ES-I3 (cell line): Measurements from ENCODE around the gene CPB2.

ENCODE experiments used
- H3K36me3 ChIP-seq: 2 replicates; pipeline ENCODE4 v1.6.1; 2013; ENCODE audit warnings: mild to moderate bottlenecking, low read length, control low read depth, moderate library complexity; ENCODE audit not compliant: insufficient read depth
- H3K4me1 ChIP-seq: 2 replicates; pipeline ENCODE4 v1.6.1; 2013; ENCODE audit warnings: mild to moderate bottlenecking, control low read depth, low read length; ENCODE audit not compliant: insufficient read depth
- H3K9ac ChIP-seq: 2 replicates; pipeline ENCODE4 v1.6.1; 2013; ENCODE audit warnings: low read depth, mild to moderate bottlenecking, low read length, moderate library complexity
- H3K9me3 ChIP-seq: 2 replicates; pipeline ENCODE4 v1.6.1; 2013; ENCODE audit warnings: mild to moderate bottlenecking, low read length, moderate library complexity; ENCODE audit not compliant: control insufficient read depth, insufficient read depth

CPB2 gene

DNA sequence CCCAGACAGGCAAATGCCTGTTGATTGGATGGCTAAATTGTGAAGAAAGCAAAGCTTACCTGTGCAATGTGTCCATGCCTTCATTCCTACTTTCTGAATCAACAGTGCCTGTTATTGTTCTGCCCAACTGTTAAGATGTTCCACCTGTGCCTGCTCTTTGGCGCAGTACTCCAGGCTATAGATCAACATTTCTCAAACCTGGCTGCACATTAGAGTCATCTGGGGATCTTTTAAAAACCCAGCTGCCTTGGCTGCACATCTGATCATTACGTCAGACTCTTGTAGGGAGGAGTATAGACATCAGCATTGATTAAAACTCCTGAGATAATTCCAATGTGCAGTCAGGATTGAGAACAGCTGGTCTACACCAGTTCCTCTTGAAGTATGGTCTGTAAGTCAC, 16.2 kb upstream of the CPB2 start:
- no peaks in the 10 kb centered on the region for H3K36me3 ChIP-seq
- H3K9me3 ChIP-seq = peaks cover 2% of the 10 kb centered on the region; the same call in 1 of the 2 replicates
- peaks cover 9% of the 10 kb centered on the region; the same call in 1 of the 2 replicates for H3K4me1 ChIP-seq
- H3K9ac ChIP-seq = no peak overlapping the region

DNA sequence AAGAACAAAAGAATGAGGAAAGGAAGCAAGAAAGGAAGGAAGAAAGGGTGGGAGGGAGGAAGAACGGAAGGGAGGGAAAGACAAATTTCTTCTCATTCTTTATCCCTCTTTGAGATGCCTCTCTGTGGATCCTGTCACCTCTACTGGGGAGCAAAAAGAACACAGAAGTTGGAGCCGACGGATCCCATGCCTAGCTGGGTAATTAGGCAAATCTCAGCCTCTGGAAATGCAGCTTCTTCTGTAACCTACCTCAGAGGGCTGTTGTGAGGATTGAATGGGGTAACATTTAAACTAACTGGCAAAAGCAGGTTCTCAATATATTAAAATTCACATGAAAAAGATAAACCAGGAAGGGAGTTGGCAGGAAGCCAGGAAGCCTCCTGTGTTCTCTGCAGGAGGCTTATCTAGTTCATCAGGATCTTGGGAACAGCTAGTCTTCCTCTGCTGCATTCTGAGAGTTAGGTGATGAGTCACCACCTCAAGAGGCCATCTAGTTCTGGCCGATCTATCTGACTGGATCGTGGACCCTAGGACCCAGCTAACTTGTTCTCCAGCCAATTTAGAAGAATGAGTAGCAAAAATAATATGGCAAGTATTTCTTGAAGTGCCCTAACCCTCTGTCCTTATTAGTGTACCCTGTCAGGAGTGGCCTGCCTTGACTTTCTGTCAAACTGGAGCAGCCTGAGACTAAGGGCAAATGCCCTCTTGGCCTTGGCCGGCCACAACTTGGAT, 15.2 kb upstream of the CPB2 start:
- no peaks in the 10 kb centered on the region for H3K36me3 ChIP-seq
- peaks cover 2% of the 10 kb centered on the region; the same call in 1 of the 2 replicates for H3K9me3 ChIP-seq
- H3K4me1 ChIP-seq = peaks cover 9% of the 10 kb centered on the region; the same call in 1 of the 2 replicates
- H3K9ac ChIP-seq = no peak overlapping the region

DNA sequence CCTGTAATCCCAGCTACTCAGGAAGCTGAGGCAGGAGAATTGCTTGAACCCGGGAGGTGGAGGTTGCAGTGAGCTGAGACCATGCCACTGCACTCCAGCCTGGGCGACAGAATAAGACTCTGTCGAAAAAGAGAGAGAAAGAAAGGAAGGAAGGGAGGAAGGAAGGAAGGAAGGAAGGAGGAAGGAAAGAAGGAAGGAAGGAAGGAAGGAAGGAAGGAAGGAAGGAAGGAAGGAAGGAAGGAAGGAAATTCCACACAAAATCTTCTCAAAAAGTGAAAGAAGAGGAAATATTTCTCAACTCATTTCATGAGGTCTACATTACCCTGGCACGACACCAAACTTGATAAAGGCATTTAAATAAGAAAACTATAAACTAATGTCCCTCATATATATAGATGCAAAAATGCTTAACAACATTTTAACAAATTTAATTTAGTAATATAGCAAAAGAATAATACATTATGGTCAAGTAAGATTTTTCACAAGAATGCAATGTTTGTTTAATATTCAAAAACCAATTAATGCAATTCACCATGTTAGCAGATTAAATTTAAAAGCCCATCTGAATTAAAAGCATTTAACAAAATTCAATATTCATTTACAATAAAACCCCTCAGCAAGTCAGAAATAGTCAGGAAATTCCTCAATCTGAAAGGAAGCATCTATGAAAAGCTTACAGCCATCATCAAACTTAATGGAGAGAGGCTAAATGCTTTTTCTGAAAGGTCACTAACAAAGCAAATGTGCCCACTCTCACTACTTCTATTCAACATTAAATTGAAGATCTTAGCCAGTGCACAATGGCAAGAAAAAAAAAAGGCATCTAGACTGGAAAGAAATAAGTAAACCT, 12.0 kb upstream of the CPB2 start:
- H3K9me3 ChIP-seq = peaks cover 2% of the 10 kb centered on the region; the same call in 1 of the 2 replicates
- no peaks in the 10 kb centered on the region for H3K36me3 ChIP-seq
- H3K4me1 ChIP-seq = peaks cover 9% of the 10 kb centered on the region; the same call in 1 of the 2 replicates
- H3K9ac ChIP-seq = no peak overlapping the region

DNA sequence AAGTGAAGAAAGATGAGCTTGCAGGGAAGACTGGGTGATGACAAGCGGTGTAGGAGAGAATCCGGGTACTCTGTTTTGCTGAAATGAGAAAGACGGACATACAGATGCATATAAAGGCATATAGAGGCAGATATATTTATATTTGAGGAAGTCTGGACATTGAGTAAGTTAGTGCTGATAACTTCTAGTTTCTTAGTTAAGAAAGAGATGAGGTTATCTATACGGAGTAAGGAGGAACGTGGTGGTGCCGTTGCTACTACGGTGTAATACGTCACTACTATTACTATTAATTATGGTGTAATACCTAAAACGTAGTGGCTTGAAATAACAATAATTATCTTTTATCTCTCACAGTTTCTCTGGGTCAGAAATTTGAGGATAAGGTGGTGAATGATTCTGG, 9.8 kb upstream of the CPB2 start:
- Histone ChIP-seq H3K9me3 (peaks cover 2% of the 10 kb centered on the region; the same call in 1 of the 2 replicates), H3K36me3 (no peaks in the 10 kb centered on the region), H3K9ac (no peak overlapping the region), H3K4me1 (no peaks in the 10 kb centered on the region)

DNA sequence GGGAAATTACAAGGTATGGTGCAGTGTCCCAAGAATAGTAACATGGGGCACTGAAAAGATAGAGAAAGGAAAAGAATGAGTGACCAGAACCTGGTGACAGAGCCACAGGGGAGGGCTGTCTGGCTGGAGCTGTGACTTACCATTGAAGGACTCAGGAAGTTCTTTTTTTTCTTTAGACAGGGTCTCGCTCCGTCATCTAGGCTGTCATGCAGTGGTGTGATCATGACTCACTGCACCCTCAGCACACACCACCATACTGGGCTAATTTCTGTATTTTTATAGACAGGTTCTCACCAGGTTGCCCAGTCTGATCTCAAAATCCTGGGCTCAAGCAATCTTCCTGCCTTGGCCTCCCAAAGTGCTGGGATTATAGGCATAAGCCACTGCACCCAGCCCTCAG, 8.8 kb upstream of the CPB2 start:
- no peaks in the 10 kb centered on the region for H3K36me3 ChIP-seq
- H3K9ac ChIP-seq = no peak overlapping the region
- no peaks in the 10 kb centered on the region for H3K9me3 ChIP-seq
- H3K4me1 ChIP-seq = no peaks in the 10 kb centered on the region

DNA sequence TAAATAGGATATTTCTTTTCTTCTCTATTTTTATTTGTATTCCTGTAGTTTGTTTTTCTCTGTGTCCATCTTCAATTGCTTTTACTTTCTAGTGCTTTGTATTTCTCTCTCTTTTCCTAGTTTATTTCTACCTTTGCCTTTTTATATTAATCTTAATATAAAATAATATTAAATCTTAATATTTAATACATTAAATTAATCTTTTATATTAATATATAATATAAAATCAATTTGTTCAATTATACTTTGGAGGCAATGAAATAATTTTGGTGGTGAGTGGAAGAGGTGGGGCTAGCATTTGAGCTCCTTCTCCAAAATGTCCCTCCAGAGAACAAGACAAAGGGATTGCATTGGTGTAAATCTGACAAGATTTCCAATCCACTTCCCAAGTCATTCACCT, 6.3 kb upstream of the CPB2 start:
- Histone ChIP-seq H3K4me1 (no peaks in the 10 kb centered on the region), H3K9me3 (no peaks in the 10 kb centered on the region), H3K9ac (no peak overlapping the region), H3K36me3 (no peaks in the 10 kb centered on the region)

DNA sequence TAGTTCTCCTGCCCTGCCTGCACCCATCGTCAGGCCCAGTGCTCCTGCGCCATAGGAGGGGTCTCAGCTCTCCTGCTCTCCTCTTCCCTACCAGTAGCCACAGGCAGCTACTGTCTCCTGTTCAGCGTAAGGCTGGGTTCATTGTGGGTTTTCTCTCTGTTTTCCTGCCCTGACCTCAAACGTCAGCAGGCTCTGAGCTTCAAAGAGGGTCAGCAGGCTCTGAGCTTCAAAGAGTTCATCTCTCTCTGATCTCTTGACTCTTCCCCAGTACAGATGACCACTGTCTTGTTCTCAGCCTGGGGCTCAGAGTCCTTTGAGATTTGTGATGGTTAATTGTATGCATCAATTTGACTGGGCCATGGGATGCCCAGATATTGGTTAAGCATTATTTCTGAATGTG, 4.6 kb upstream of the CPB2 start:
- Histone ChIP-seq H3K9ac (no peak overlapping the region), H3K36me3 (no peaks in the 10 kb centered on the region), H3K9me3 (no peaks in the 10 kb centered on the region), H3K4me1 (no peaks in the 10 kb centered on the region)

DNA sequence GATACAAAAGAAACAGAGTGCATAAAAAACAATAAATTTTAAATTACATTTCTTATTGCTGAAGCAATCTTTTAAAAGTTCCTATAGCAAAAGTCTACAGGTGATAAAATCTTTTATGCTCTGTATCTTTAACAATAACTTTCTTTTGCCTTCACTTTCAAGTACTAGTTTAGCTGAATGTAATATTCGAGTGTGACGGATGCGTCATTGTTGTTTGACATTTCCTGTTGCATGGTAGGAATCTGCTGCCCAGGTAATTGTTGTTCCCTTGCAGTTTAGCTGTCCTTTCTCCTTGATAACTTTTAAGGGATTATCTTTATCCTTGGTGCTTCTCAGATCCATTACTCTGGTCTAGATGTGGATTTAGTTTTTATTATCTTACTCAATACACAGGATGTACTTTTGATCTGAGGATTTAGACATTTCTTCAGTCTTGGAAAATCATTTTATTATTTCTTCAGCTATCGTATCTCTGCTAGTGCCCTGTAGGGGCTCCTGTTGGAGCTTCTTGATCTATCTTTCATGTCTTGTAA, 2.1 kb upstream of the CPB2 start:
- H3K4me1 ChIP-seq = peaks cover under 1% of the 10 kb centered on the region; the same call in 1 of the 2 replicates
- H3K9me3 ChIP-seq = no peaks in the 10 kb centered on the region
- no peaks in the 10 kb centered on the region for H3K36me3 ChIP-seq
- H3K9ac ChIP-seq = no peak overlapping the region

DNA sequence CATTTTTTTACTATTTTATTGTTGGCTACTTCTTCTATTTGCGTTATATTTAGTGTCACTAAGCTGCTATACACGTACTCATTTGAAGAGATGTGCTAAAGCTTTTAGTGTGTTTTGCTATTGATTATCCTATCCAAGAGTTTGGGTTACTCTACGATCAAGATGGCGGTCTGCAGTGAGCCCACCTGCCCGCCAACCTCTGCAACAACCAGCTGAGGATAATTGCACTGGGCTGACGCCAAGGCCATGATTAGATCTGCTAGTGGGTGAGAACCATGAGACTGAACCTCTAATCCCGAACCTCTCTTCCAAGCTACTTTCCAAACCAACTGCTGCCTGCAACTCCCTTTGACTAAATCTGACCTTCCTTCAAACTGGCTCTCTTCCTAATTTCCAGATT, 1.8 kb downstream of the CPB2 start:
- Histone ChIP-seq H3K4me1 (peaks cover 4% of the 10 kb centered on the region; the same call in 1 of the 2 replicates), H3K9me3 (no peaks in the 10 kb centered on the region), H3K36me3 (no peaks in the 10 kb centered on the region), H3K9ac (no peak overlapping the region)

DNA sequence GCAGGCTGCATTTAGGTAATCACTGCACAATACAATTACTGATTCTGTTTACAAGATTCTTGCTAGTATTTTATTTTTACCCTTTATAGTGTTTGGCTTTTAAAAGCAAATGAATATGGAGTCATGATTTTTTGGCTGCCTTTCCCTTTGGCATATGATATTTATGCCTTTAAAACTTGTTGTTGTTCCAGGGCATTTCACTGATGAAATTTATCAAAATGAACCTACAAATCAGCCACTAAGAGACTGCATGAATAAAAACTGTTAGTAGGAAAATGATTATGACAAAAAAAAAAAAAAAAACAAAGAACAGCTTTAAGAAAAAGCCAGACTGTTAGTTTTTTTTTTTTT, 2.6 kb downstream of the CPB2 start:
- Histone ChIP-seq H3K9ac (no peak overlapping the region), H3K9me3 (no peaks in the 10 kb centered on the region)

DNA sequence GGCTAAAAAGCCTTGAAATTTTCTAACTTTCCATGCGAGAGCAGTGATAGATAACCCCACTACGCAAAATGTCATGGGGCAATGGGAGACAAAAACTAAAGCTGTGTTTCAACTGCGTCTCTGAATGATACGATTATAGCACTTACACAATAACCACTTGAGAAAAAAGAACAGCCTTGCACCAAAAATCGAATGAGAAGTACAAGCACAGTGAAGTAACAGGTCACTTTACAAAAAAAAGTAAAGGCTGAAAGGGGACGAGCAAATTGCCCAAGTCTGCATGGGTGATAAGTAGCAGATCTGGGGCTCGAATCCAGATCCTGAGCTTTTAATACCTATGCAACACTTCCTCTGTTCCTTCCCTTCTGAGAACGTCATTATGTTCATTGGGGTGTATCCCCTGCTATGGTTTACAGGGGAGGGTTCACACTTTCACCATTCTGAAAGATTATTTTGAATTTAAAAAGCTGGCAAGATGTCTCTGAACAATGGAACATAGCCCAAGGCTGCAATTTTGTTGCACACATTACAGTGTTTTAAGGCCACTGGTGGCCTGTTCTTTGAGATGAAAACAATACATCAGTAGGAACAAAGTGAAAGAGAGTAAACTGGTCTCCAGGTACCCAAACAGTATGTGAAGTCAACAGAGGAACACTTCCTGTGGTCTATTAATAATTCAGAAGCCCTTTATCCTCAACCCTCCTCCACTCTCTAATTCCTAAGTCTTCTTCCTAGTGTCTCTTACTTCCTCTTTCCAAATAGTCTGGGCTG, 3.2 kb downstream of the CPB2 start:
- no peak overlapping the region for H3K9ac ChIP-seq
- H3K9me3 ChIP-seq = no peaks in the 10 kb centered on the region
- H3K36me3 ChIP-seq = no peaks in the 10 kb centered on the region
- H3K4me1 ChIP-seq = peaks cover 4% of the 10 kb centered on the region; the same call in 1 of the 2 replicates

More for the DNA sequence above, 2.6 kb downstream of the CPB2 start:
- H3K4me1 ChIP-seq = peaks cover 4% of the 10 kb centered on the region; the same call in 1 of the 2 replicates
- H3K36me3 ChIP-seq = no peaks in the 10 kb centered on the region

DNA sequence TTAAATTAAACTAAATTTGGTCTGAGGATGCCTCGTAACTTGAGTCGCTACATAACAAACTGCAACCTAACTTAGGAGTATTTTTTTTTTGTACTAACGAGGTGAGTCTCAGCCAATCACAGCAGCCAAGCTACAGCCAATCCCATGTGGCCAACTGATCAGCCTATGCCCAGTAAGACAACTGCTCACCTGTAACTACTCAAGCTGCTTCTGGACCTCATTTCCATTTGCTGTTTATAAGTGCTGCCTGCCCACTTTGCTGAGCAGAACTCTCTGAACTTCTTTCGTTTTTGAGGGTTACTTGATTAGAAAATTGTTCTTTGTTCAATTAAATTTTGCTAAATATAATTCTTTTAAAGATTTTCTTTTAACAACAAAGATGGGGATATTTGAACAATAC, 3.8 kb downstream of the CPB2 start:
- Histone ChIP-seq H3K4me1 (peaks cover 4% of the 10 kb centered on the region; the same call in 1 of the 2 replicates), H3K9ac (no peak overlapping the region), H3K36me3 (no peaks in the 10 kb centered on the region), H3K9me3 (no peaks in the 10 kb centered on the region)

DNA sequence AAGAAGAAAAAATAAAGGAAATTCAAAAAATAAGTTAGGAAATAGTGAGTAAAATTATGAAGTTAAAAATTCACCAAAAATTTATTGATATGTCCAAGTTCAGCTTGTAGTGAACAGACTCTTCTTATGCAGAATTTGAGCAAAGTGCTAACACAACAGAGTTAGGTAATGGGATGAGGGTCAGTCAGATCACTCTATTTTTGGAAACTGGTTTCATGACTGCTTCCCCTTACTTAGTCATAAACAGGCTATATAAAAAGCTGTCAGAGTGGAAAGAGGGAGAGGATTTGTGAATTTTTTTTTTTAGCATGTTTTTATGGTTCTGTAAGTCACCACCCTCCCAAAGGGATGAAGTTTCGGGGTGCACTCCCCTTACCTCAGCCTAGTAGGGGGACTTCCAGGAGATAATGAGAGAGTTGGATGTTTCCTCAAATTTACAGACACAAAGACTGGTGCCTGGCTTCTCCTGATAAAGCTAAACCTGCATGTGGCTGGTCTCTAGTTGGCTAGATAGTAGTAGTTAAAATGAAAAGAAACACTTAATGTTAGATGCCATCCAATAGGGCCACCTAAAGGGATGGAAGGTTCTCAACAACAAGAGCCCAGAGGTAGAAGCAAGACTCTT, 4.5 kb downstream of the CPB2 start:
- H3K9me3 ChIP-seq = no peaks in the 10 kb centered on the region
- H3K4me1 ChIP-seq = peaks cover 4% of the 10 kb centered on the region; the same call in 1 of the 2 replicates
- no peaks in the 10 kb centered on the region for H3K36me3 ChIP-seq
- no peak overlapping the region for H3K9ac ChIP-seq

DNA sequence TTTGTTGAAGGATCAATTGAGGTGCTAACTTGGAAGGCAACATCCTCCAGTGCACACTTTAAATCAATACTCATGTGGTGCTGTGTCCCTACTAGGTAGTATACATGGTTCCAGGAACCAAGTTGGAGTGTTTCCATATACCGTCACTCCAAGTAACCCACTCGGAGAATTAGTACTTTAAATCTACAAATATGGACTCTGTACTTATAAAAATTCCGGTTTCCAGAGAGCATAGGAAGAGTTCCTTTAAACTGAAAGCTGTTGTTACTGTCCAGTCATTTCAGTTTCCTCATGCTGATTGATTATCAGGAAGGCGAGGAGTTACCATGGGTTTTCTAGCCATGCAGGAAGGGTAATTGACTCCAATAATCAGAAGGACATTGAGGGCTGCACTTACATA, 7.2 kb downstream of the CPB2 start:
- Histone ChIP-seq H3K9ac (no peak overlapping the region), H3K36me3 (no peaks in the 10 kb centered on the region), H3K4me1 (peaks cover 4% of the 10 kb centered on the region; the same call in 1 of the 2 replicates), H3K9me3 (no peaks in the 10 kb centered on the region)
